NCI-H774 (cell line): Measurements from ENCODE around the gene SYMPK.
"Not testable (repeated sequence)": the region's sequence is repeated elsewhere in the genome, so short reads cannot be mapped to it uniquely, and the experiment has no call there.

Experiments used
- DNase-seq: peaks from one replicate; lab custom pipeline; 2025; lab: John Stamatoyannopoulos, UW

Gene SYMPK

DNA sequence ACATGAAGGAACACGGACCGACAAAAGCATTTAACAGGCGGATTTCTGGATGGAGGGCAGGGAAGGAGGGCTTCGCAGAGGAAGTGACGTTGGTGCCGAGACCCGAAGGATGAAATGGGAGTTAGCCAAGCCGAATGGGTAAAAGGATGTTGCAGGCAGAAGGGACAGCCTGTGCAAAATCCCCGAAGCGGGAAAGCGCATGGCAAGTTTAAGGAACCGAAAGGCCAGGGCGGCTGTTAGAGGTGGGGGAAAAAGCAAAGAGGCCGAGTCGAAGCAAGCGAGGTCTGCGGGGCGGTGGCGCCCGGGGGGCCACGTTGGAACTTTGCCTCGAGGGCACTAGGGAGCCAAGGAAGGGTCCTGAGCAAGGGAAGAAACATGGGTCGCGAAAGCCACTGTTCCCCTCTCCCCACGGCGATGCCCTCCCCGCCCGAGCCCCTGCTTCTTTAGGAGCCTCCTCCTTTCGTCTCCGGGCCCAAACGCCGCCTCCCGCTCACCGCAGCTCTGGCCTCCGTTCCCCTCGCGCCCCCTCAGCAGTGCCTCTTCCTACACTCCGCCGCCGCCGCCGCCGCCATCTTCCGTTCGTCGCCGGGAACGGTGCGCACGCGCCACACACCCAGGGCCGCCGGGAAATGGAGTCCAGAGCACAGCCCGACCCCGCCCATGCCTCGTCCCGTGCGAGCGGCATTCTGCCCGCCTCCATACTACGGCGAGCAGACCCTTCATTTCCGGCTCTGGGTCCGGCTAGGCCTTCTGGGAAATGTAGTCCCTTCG lies at the start of gene SYMPK:
Gene SYMPK (minus strand): TSS at position 584 of the 771 bp plus-strand sequence. CDS start 8,652 bp downstream, outside the sequence.
- peak; percentile 98 for DNase-seq

DNA sequence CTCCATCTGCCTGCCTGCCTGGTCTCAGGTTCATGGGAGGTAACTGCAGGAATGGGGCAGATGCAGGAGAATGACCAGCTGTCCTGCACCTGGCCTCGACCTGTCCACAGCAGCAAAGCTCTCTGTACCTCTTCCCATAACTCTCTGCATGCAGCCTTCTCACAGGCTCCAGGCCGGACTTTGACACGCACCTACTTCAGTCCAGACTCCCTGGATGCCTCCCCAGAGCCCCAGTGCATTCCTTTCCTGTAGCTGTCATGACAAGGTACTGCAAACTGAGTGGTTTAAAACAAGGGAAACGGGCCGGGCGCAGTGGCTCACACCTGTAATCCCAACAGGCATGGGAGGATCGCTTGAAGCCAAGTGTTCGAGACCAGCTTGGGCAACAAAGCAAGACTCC lies 48.3 kb upstream of the SYMPK start:
- no peak for DNase-seq

DNA sequence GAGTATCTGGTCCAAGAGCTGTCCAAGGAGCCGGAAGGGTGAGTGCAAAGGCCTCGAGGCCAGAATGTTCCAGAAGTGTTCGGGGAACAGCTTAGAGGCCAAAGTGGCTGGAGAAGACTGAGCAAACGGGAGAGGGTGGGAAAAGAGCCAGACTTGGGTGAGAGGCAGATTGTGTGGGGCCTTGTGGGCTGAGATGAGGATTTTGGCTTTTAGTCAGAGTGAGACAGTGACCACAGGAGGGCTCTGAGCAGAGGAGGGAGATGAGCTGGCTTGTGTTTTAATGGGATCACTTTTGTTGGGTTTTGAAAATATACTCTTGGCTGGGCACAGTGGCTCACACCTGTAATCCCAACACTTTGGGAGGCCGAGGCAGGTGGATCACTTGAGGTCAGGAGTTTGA lies 46.0 kb upstream of the SYMPK start:
- no peak for DNase-seq

DNA sequence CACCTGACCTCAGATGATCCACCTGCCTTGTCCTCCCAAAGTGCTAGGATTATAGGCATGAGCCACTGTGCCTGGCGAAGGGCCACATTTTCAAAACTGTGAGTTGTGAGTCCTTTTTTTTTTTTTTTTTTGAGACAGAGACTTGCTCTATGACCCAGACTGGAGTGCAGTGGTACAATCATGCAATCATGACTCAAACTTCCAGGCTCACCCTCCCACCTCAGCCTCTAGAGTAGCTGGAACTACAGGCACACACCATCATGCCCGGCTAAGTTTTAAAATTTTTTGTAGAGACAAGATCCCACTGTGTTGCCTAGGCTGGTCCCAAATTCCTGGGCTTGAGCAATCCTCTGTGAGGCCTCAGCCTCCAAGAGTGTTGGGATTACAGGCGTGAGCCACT lies 43.3 kb upstream of the SYMPK start:
- DNase-seq = no peak

DNA sequence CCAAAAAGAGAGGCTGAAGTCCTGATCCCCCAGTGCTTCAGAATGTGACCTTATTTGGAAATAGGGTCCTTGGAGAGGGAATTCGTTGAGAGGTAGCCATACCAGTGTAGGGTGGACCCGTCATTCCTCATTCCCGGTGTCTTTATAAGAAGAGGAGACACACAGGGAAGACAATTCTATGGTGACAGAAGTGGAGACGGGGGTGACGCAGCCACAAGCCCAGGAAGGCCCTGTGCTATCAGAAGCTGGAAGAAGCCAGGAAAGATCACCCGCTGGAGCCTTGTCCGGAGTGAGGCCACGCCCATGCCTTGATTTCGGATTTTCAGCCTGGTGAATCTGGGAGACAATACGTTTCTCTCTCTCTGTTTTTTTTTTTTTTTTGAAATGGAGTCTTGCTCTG lies 42.1 kb upstream of the SYMPK start:
- DNase-seq = no peak

DNA sequence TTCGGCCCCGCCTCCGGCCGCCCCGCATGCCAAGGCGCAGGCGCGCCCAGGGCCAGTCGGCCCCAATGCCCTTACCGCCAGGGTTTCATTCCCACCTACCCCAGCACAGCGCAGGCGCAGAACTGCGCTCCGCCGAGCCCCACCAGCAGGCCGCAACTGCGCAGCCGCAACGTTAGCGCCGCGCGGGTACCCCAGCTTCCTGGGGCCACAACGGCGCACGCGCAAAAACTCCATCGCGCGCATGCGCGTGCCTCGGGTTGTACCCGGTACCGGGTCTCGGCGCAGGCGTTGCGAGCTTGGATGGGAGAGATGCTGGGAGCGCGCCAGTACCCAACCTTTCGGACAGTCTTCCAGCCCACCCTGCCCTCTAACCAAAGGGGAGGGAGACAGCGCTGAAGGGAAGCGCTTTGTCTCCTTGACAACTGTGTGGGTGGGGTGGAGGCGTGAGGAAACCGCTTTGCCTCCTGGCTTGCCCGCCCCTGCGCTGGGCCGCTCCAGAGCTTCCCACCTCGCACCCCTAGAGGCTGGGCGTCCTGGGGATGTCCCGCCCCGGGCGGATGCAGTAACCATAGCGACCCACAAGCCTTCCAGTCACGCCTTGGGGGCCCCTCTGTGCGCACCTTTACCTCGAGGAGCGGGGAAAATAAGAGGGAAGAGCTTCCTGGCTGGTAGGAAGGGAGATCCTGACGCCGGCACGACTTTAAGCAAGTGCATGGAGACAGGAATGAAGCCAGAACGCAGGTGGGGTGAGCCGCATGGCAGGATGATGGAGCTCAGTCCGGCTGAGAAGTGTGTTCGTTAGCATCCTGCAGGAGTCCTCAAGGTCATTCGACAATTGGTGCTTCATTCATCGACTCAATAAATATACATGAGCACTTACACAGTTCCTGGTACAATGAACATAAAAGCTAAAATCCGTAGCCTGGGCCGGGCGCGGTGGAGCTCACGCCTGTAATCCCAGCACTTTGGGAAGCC lies 40.0 kb upstream of the SYMPK start:
- DNase-seq = peak; percentile 98

DNA sequence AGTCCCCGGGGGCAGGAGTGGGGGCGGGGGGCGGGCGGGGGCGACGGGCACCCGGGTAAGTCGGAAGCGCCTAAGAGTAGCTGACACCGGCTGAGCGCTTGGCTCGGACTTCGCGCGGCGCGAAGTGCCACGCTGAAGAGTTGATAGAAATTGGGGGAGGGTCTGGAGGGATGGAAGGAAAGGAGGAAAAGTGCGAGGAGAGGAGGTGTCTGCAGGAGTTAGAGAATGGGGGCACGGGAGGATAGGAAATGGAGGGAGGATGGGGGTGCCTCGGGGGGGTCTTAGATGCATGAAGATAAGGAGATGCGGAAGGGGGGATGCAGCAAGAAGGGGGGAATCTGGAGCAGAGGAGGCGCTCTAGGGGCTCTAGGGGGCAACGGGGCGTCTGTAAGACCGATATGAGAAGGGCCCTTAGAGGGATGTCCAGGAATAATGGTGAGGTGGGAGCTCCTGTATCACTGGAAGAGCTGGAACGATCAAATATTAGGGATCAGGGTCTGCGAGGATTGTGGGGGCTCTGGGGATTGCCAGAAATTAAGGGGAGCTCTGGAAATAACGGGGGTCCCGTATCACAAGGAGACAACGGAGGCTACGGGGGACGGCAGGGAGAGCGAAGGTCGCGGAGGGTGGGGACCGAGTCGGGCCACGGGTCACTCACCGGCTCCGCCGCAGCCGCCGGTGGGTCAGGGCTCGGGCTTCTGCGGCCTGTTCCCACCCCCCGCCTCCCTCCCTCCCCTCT lies 39.1 kb upstream of the SYMPK start, which contains the start of gene MYPOP:
Gene MYPOP (minus strand): TSS at position 702 of the 739 bp plus-strand sequence. CDS start 840 bp downstream, outside the sequence.
- DNase-seq = no peak

DNA sequence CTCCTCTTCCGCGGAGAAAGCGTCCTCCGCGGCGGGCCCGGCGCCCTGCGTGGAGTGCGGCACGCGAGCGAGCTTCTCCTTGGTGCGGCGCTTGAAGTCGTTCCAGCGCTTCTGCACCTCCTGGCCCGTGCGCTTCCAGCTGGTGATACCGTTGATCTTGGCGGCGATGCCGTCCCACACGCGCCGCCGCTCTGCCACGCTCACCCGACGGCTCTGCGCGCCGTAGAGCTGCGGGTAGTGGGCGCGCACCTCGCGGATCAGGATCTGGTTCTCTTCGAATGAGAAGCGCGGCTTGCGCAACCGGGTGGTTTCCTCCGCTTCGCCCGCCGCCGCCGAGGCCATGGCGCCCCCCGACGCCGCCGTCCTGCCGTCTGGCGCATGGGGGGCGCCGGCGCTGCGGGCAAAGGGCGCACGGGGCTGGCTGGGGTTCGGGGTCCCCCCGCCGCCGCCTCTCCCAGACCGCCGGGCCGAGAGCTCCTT lies 38.5 kb upstream of the SYMPK start:
- no peak for DNase-seq

DNA sequence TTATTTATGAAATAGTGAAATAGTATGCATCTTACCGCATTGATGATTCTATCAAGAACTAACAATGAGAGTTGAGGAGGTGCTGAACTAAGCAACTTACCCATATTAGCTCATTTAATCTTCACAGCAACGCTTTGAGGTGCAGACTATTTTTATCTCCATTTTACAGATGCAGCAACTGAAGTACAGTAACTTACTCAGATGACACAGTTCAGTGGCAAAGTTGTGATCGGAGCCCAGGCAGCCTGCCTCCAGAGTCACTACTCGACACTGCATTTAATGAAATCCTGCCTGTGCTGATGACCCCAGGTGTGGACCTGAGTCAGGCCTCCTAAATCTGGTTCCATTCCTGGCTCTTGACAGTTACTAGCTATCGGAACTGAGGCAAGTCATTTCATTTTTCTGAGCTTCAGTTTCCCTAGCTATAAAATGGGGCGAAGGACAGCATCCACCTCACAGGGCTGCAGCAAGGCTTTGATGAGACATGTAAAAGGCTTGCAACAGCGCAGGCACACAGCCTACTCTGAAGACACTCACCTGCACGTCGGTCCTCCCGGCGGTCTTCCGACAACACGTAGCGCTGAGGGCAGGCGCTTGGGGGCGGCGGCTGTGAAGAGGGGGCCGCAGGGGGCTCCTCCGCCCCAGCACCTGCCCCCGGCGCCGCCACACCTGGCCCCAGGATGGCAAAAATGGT lies 37.9 kb upstream of the SYMPK start:
- no peak for DNase-seq

DNA sequence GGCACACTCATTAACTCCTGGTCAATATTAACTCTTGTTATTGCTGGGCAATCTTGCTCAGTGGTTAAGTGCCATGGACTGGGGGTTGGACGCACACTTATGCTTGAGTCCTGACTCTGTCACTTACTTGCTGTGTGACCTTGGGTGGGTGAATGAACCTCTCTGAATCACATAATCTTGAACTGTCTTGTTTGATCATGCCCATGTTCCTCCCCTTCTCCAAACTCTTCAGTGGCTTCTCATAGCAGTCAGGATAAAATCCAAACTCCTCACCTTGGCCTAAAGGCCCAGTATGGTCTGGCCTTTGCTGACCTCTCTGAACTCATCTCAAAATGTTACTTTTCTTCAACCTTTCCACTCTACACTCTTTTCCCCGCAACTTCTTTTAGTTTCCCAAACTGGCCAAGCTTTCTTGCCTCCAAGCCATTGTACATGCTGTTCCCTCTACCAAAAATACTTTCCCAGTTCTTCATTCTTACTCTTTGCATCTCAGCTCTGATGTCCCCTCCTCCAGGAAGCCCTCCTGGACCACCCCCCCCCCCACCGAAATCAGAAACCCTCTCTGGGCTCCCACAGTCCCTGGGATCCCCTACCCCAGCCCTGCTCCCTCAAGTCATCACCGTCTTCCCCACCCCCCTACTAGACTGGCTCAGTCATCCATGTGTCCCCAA lies 37.1 kb upstream of the SYMPK start:
- DNase-seq = no peak

DNA sequence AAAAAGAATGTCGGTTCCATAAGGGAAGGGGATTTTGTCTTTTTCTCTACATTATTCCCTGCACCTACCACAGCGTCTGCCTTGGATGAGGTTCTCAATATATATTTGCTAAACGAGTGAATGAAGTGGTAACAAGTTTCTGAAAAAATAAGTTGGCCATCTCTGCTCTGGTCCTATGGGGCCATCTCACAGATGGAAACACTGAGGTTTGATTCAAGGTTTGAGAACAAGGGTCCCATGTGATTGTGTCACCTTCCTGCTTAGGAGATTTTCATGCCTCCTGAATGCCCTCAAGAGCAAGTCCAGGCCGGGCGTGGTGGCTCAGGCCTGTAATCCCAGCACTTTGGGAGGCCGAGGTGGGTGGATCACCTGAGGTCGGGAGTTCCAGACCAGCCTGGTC lies 36.3 kb upstream of the SYMPK start:
- DNase-seq = no peak

DNA sequence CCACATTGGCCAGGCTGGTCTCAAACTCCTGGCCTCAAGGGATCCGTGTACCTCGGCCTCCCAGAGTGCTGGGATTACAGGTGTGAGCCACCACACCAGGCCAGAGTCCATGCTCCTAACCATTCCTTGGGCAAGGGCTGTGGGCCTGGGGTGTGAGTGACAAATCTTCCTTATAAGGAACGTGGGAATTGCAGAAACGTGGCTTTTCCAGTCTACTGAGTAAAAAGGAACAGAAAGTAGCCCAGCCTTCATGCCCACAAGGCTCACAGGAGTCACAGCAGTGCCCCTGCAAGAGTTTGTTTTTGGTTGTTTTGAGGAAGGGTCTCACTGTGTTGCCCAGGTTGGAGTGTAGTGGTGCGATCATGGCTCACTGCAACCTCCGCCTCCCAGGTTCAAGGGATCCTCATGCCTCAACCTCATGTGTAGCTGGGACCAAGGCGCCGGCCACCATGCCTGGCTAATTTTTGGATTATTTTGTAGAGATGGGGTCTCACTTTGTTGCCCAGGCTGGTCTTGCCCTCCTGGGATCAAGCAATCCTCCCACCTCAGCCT lies 34.4 kb upstream of the SYMPK start:
- DNase-seq = no peak

DNA sequence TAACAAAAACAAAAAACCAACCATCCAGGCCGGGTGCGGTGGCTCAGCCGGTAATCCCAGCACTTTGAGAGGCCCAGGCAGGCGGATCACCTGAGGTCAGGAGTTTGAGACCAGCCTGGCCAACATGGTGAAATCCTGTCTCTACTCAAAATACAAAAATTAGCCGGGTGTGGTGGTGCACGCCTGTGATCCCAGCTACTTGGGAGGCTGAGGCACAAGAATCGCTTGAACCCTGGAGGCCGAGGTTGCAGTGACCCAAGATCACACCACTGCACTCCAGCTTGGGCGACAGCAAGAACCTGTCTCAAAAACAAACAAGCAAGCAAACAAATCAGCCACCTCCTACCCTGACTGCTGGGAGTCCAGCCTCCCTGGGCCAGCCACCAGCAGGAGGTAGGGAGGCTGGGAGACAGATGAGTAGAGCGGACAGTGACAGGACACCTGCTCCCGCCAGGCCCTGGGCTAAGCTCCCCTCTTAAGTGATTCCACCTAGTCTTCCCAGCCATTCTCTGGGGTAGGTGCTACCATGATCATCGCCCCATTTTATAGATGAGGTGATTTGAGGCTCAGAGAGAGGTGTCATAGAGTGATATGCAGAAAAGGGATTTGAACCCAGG lies 33.1 kb upstream of the SYMPK start:
- DNase-seq = not testable (repeated sequence)

DNA sequence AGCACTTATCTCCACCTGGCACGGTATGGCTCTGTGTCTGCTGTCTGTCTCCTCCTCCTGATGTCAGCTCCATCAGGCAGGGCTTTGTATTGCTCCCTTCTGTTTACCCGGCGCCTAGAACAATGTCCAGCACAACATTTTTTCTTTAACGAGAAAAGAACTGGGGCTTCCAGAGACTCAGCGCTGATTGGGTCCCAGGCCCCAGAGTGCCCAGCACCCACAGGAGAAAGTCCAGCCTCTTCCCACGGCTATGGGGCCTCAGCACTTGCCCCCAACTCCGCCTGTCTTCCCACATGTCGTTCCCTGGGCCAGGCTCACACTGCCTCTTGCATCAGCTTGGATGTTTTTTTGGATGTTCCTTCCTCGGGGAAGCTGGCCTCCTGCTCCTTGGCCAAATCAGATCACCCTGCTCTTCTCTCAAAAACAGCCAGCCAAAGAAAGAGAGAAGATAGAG lies 32.6 kb upstream of the SYMPK start:
- no peak for DNase-seq

DNA sequence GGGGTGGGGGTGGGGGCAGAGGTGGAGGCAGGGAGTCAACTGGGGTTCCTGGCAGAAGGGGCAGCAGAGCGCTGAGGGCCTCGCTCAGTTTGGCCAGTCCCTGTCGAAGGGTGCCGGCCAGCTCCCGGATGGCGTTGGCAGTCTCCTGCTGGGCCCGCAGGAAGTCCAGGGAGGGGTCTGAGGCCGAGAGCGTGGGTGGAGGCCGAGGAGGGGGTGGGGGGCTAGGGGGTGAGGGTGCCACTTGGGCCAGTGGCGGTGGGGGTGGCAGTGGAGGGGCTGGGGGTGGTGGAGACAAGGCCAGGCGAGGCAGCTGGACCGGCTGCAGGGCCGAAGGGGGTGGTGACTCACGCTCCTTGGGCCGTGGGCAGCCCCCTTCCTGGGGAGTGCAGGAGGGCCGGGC lies 27.9 kb upstream of the SYMPK start:
- no peak for DNase-seq

DNA sequence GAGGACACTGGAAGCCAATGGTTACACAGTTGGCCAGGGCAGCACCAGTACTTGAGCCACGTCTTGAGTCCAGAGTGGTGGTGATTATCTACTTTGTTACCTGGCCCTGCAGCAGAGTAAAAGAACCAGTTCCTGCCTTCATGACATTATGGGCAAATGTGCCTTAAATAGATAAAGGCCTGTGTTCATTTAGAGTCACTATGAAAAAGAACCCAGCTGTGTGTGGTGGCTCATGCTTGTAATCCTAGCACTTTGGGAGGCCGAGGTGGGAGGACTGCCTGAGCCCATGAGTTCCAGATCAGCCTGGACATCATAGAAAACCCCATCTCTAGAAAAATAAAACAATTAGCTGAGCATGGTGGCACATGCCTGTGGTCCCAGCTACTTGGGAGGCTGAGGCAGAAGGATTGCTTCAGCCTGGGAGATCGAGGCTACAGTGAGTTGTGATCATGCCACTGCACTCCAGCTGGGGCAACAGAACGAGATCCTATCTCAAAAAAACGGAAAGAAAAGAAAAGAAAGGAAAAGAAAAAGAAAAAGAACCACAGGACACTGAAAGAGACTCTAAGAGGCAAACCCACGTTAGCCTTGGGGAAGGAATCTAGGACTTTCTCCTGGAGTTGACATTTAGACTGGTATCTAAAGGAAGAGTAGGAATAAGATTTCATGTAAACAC lies 26.4 kb upstream of the SYMPK start:
- DNase-seq = no peak

DNA sequence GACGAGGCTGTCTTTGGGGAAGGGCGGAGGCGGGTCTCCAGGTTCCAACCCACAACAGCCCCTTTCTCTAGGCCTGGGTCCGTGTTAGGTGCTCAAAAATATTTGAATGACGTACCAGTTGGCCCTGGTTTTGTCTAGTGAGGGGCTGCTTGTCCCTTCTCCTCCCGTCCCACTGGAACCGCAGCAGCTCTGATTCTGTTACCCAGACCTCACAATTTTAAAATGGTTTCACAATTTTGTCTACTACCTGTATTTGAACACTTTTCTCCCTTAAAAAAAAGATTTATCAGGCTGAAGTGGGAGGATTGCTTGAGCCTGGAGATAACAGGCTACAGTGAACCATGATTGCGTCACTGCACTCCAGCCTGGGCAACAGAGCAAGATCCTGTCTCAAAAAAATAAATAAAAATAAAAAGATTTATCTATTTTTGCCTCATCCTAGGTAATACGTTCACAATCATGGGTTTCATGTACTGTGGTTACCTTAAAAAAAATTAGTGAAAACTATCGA lies 24.3 kb upstream of the SYMPK start:
- DNase-seq = no peak

DNA sequence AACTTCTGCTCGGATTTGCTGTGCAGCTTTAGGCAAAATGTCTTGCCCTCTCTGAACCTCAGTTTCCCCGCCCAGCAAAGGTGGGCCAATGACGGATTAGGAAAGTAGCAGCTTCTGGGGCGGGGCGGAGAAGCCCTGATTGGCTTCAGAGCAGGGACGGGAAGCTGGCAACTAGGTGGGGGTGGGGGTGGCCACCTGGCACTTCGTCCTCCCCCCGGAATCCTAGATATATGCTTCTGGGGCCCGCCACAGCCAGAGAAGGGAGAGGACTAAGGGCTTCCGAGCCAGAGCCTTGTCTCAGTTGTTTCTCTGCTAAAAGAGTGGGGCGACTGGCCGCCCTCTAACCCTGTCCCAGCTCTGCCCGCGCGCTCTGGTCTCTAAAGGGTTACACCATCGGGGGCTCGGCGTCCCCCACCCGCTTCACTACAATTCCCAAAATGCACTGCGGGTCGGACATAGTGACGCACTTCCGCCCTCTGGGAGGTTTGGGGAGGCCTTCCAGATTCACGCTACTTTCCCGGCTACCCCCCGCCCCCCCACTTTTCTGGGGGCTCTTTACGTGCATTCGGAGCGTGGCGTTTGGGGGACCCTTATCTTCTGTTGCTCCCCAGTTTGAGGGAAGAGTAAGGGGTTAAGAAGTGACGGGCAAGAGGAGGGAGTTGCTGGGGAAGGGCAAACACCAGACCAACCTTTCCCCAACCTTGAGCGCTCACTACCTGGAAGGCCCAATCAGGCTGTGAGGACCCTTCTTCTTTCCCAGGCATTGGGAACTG lies 23.7 kb upstream of the SYMPK start:
- DNase-seq = peak; percentile 88
